ENCODE measurements around the gene CACNA1A. TPM values are rescaled to one million over a fixed set of nuclear protein-coding genes. Genes with fewer than 3 reads are reported as not detected.

Gene CACNA1A
- total and polyA plus RNA-seq, 2 of the 4 experiments (the other 2 are of a cell fraction): 5.9 to 15.0 TPM

- Histone ChIP-seq H3K9me1 (ENCODE audit: insufficient read depth, low read length) (no peaks in the 10 kb centered on the region), H3K4ac (ENCODE audit: low read depth, low read length) (no peak overlapping the region), H3K27ac (ENCODE audit: insufficient read depth, low read length) (no peak overlapping the region), H4K20me1 (ENCODE audit: insufficient read depth, low read length) (peaks cover 4% of the 10 kb centered on the region; the same call in 1 of the 2 replicates), H3K23ac (ENCODE audit: low read depth, low read length) (no peak overlapping the region), H3K4me3 (ENCODE audit: insufficient read depth, low read depth, low read length) (no peak overlapping the region), H2AK9ac (replicated peaks; ENCODE audit: low read depth, low read length, poor library complexity) (no peak overlapping the region), H2BK15ac (ENCODE audit: low read depth, low read length) (no peak overlapping the region), H3K14ac (replicated peaks; ENCODE audit: low read depth, low read length) (no peak overlapping the region), H4K8ac (ENCODE audit: low read depth in 2 of 2, low read length in 2 of 2) (no peak overlapping the region), H2BK20ac (ENCODE audit: low read depth, low read length) (no peak overlapping the region), H3K56ac (ENCODE audit: extremely low read depth, insufficient read depth, low read length) (no peak overlapping the region), H3K9me3 (ENCODE audit: control insufficient read depth, insufficient read depth, low read length) (peaks cover 10% of the 10 kb centered on the region), H3K9ac (ENCODE audit: low read depth, low read length) (no peak overlapping the region), H2BK5ac (ENCODE audit: low read depth, low read length, poor library complexity, severe bottlenecking) (no peak overlapping the region), H4K91ac (ENCODE audit: insufficient read depth, low read depth, low read length) (no peak overlapping the region), H3K18ac (ENCODE audit: low read depth, low read length) (no peak overlapping the region), H3K79me1 (ENCODE audit: low read depth in 1 of 2, low read length in 2 of 2) (no peaks in the 10 kb centered on the region), H4K5ac (ENCODE audit: low read depth, low read length) (no peak overlapping the region), H2AK5ac (ENCODE audit: low read depth, low read length) (no peak overlapping the region), H3K4me2 (ENCODE audit: low read depth, low read length) (no peak overlapping the region), H3K36me3 (ENCODE audit: control insufficient read depth, insufficient read depth, low read length) (peaks cover 3% of the 10 kb centered on the region), H2AFZ (replicated peaks; ENCODE audit: low read length, poor library complexity) (no peak overlapping the region), H2BK120ac (ENCODE audit: low read depth, low read length) (no peak overlapping the region), H3K4me1 (ENCODE audit: control insufficient read depth, insufficient read depth, low read length) (no peaks in the 10 kb centered on the region), H3K27me3 (ENCODE audit: control insufficient read depth, insufficient read depth, low read length) (no peaks in the 10 kb centered on the region)
- no TSS peak for BruUV-seq (replicated peaks)
- TF ChIP-seq MXI1 (IDR thresholded peaks at IDR 0.05; ENCODE audit: borderline replicate concordance, low read depth, low read length) (no peak), MAFK (IDR thresholded peaks at IDR 0.05; ENCODE audit: low read depth, low read length) (no peak), CTCF (conservative IDR thresholded peaks at IDR 0.05; ENCODE audit: low read depth, low read length) (no peak), POLR2A (IDR thresholded peaks at IDR 0.05; ENCODE audit: low read depth, low read length) (no peak), CEBPB (IDR thresholded peaks at IDR 0.05; ENCODE audit: low read depth, low read length) (no peak), CHD1 (IDR thresholded peaks at IDR 0.05; ENCODE audit: low read depth, low read length) (no peak), SMC3 (IDR thresholded peaks at IDR 0.05; ENCODE audit: low read depth, low read length) (no peak)
- dilution Hi-C loops (cut with HindIII; ENCODE audit: low sequenced_read_pairs, unreplicated experiment) (no loop called here), intact Hi-C loops (cut with micrococcal nuclease) (loop anchor here (10.0 kb wide), 1 partner anchor 47 kb away; no protein-coding TSS in a partner anchor), in situ Hi-C loops (cut with MboI; ENCODE audit: low sequenced_read_pairs) (no loop called here)
- ChIA-PET CTCF (no interaction called here), POLR2A (ENCODE audit: unreplicated experiment) (no interaction called here)
- DNase-seq (no peak), ATAC-seq (ENCODE audit: low read depth) (no peak)
- no CpG with 5 or more reads among the region's 6 CpGs for WGBS, 2 experiments (ENCODE audit: extremely low coverage in 2 of 2, insufficient read length in 1 of 2)
Observed at GRCh38 chr19:13447978-13448377, 58.3 kb downstream of the CACNA1A start.

All from IMR-90 (cell line).